MM.1S (cell line): Measurements from ENCODE around the gene MANEAL.

Experiments used
- CTCF ChIP-seq: fragments of 300-600 bp; sonication (generic); IDR thresholded peaks from 2 replicates; pipeline ENCODE4 v1.5.1; 2016; ENCODE audit warnings: antibody characterized with exemption, low read length, mixed read lengths
- EZH2phosphoT487 ChIP-seq: fragments of 300-600 bp; sonication (generic); IDR thresholded peaks from 2 replicates; pipeline ENCODE4 v1.6.1; 2018; ENCODE audit warnings: antibody characterized with exemption, low read length

GRCh38 chr1:37761416-37762095 is 32.1 kb upstream of the MANEAL start:
- TF ChIP-seq CTCF (no peak), EZH2phosphoT487 (no peak)
